DND-41 (cell line): Measurements from ENCODE around the gene PLEKHM3.

ENCODE experiments used
- ATAC-seq: fragments of 200-7000 bp; cut with Tn5 transposase; 3 replicates; pipeline ENCODE4 v1.9.1; 2021; ENCODE audit warnings: low read depth; ENCODE audit not compliant: insufficient read depth
- DNase-seq: peaks from one replicate; pipeline ENCODE4 v3.0.0-alpha.2; 2020
- H2AFZ ChIP-seq: 2 replicates; pipeline ENCODE4 v1.6.0; 2012; ENCODE audit warnings: low read depth, low read length
- H3K27ac ChIP-seq: 2 replicates; pipeline ENCODE4 v1.5.1; 2012; ENCODE audit warnings: low read length, inconsistent platforms
- H3K27me3 ChIP-seq: fragments of 200-600 bp; sonication (generic); 2 replicates; pipeline ENCODE4 v1.6.0; 2012; ENCODE audit warnings: low read length, mild to moderate bottlenecking, inconsistent platforms; ENCODE audit not compliant: insufficient read depth, poor library complexity
- H3K36me3 ChIP-seq: 2 replicates; pipeline ENCODE4 v1.5.1; 2012; ENCODE audit warnings: low read length, inconsistent platforms; ENCODE audit not compliant: insufficient read depth
- H3K4me1 ChIP-seq: 2 replicates; pipeline ENCODE4 v1.5.1; 2012; ENCODE audit warnings: mild to moderate bottlenecking, low read length; ENCODE audit not compliant: insufficient read depth
- H3K4me2 ChIP-seq: 2 replicates; pipeline ENCODE4 v1.6.0; 2012; ENCODE audit warnings: mild to moderate bottlenecking, moderate library complexity, low read length, inconsistent platforms; ENCODE audit not compliant: insufficient read depth
- H3K4me3 ChIP-seq, 2 experiments: fragments of 200-600 bp in 1 of 2; shearing (Covaris generic) in 1 of 2; 2 replicates each; pipeline ENCODE4 v1.5.1; 2012 to 2016; ENCODE audit warnings: inconsistent platforms in 2 of 2, low read length in 2 of 2, mild to moderate bottlenecking in 2 of 2, low read depth in 1 of 2, moderate library complexity in 1 of 2
- H3K79me2 ChIP-seq: 2 replicates; pipeline ENCODE4 v1.6.0; 2012; ENCODE audit warnings: low read length, inconsistent platforms; ENCODE audit not compliant: insufficient read depth
- H3K9ac ChIP-seq: 2 replicates; pipeline ENCODE4 v1.6.0; 2012; ENCODE audit warnings: low read depth, mild to moderate bottlenecking, inconsistent platforms, low read length, moderate library complexity
- H3K9me3 ChIP-seq: 2 replicates; pipeline ENCODE4 v1.5.1; 2012; ENCODE audit warnings: low read length, moderate library complexity, mild to moderate bottlenecking, inconsistent platforms; ENCODE audit not compliant: insufficient read depth, severe bottlenecking
- H4K20me1 ChIP-seq: 2 replicates; pipeline ENCODE4 v1.6.0; 2012; ENCODE audit warnings: low read length; ENCODE audit not compliant: insufficient read depth
- EZH2 ChIP-seq: IDR thresholded peaks from 3 replicates; pipeline ENCODE4 v1.6.1; 2012; ENCODE audit warnings: borderline replicate concordance, low read depth, mild to moderate bottlenecking, moderate library complexity, low read length, inconsistent platforms; ENCODE audit not compliant: severe bottlenecking
- TF ChIP-seq, protein P1 (sequence below): IDR thresholded peaks from 2 replicates; pipeline ENCODE4 v1.5.1; 2012; ENCODE audit warnings: borderline replicate concordance, low read length, moderate library complexity, mild to moderate bottlenecking; ENCODE audit not compliant: poor library complexity, severe bottlenecking; ENCODE audit errors: extremely low read depth

Gene PLEKHM3

GRCh38 chr2:207995887-207996286, 29.4 kb downstream of the PLEKHM3 start:
- Histone ChIP-seq H2AFZ (no peak overlapping the region), H3K79me2 (no peaks in the 10 kb centered on the region), H3K4me1 (no peaks in the 10 kb centered on the region), H3K27me3 (no peaks in the 10 kb centered on the region), H3K9me3 (no peaks in the 10 kb centered on the region), H3K4me3 (no peak overlapping the region), H3K9ac (no peak overlapping the region), H3K36me3 (0 out of 2 replicates have a peak, but pooled peaks cover 5% of the 10 kb centered on the region), H4K20me1 (no peaks in the 10 kb centered on the region), H3K27ac (no peak overlapping the region), H3K4me2 (no peak overlapping the region)
- no peak for DNase-seq
- TF ChIP-seq, protein P1, sequence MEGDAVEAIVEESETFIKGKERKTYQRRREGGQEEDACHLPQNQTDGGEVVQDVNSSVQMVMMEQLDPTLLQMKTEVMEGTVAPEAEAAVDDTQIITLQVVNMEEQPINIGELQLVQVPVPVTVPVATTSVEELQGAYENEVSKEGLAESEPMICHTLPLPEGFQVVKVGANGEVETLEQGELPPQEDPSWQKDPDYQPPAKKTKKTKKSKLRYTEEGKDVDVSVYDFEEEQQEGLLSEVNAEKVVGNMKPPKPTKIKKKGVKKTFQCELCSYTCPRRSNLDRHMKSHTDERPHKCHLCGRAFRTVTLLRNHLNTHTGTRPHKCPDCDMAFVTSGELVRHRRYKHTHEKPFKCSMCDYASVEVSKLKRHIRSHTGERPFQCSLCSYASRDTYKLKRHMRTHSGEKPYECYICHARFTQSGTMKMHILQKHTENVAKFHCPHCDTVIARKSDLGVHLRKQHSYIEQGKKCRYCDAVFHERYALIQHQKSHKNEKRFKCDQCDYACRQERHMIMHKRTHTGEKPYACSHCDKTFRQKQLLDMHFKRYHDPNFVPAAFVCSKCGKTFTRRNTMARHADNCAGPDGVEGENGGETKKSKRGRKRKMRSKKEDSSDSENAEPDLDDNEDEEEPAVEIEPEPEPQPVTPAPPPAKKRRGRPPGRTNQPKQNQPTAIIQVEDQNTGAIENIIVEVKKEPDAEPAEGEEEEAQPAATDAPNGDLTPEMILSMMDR = no peak
- no peak for TF ChIP-seq EZH2
- no peak for ATAC-seq

GRCh38 chr2:207993151-207993763, 32.1 kb downstream of the PLEKHM3 start:
- H3K27ac ChIP-seq = no peak overlapping the region

DNA sequence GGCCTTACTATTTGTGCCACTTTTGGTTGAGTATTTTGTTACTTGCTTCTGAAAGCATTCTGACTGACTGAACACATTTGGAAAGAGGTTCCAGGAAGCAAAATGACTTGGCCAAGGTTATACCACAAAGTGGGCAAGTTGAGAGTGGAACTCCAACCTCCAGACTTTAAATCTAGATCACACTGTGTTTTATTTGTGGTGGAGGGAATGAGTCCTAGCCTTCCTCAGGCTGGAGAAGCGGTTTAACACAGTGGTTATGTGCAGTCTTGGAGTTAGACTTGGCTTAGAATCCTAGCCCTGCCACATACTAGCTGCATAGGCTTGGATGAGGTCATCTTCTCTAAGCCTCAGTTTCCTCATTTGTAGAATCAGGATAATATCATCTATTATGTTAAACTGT, 33.4 kb downstream of the PLEKHM3 start:
- no peaks in the 10 kb centered on the region for H3K27me3 ChIP-seq

More at GRCh38 chr2:207993151-207993763, 32.1 kb downstream of the PLEKHM3 start:
- no peaks in the 10 kb centered on the region for H3K27me3 ChIP-seq
- ATAC-seq (no peak), DNase-seq (no peak)
- H3K4me1 ChIP-seq = no peaks in the 10 kb centered on the region
- TF ChIP-seq, protein P1 = no peak
- no peak for TF ChIP-seq EZH2
- no peak overlapping the region for H3K4me3 ChIP-seq
- H4K20me1 ChIP-seq = no peaks in the 10 kb centered on the region
- H3K9ac ChIP-seq = no peak overlapping the region
- no peaks in the 10 kb centered on the region for H3K9me3 ChIP-seq
- no peak overlapping the region for H3K4me2 ChIP-seq
- no peaks in the 10 kb centered on the region for H3K36me3 ChIP-seq
- H3K79me2 ChIP-seq = no peaks in the 10 kb centered on the region
- no peak overlapping the region for H2AFZ ChIP-seq

More for the DNA sequence above, 33.4 kb downstream of the PLEKHM3 start:
- no peak overlapping the region for H3K9ac ChIP-seq
- no peak for ATAC-seq
- no peaks in the 10 kb centered on the region for H3K79me2 ChIP-seq
- no peak overlapping the region for H3K4me3 ChIP-seq
- no peak overlapping the region for H3K4me2 ChIP-seq
- TF ChIP-seq, protein P1 = no peak
- no peak for TF ChIP-seq EZH2
- no peak overlapping the region for H3K27ac ChIP-seq
- H3K9me3 ChIP-seq = no peaks in the 10 kb centered on the region
- DNase-seq = no peak
- no peaks in the 10 kb centered on the region for H4K20me1 ChIP-seq
- no peak overlapping the region for H2AFZ ChIP-seq
- no peaks in the 10 kb centered on the region for H3K36me3 ChIP-seq
- no peaks in the 10 kb centered on the region for H3K4me1 ChIP-seq
